NCI-H1694 treated with DMSO at 0.1 percent for 48 hours (cell line): ENCODE data around the gene FSTL4.

Experiments used
- DNase-seq: peaks from one replicate; lab custom pipeline; 2025; lab: John Stamatoyannopoulos, UW

The FSTL4 gene

GRCh38 chr5:133241179-133242092, 370.9 kb downstream of the FSTL4 start:
- no peak for DNase-seq

- DNase-seq: no peak
Observed at GRCh38 chr5:133240425-133241091, 371.8 kb downstream of the FSTL4 start.

GRCh38 chr5:133238426-133239205, 373.7 kb downstream of the FSTL4 start:
- no peak for DNase-seq

GRCh38 chr5:133236976-133237375, 375.4 kb downstream of the FSTL4 start:
- no peak for DNase-seq

- no peak for DNase-seq
Observed at GRCh38 chr5:133236541-133236951, 375.8 kb downstream of the FSTL4 start.

GRCh38 chr5:133235696-133236426, 376.5 kb downstream of the FSTL4 start:
- DNase-seq: no peak

GRCh38 chr5:133234911-133235310, 377.4 kb downstream of the FSTL4 start:
- DNase-seq: no peak

GRCh38 chr5:133234273-133234672, 378.1 kb downstream of the FSTL4 start:
- no peak for DNase-seq

- no peak for DNase-seq
Observed at GRCh38 chr5:133233616-133234015, 378.7 kb downstream of the FSTL4 start.

- DNase-seq: no peak
Observed at GRCh38 chr5:133232911-133233310, 379.4 kb downstream of the FSTL4 start.

GRCh38 chr5:133232435-133232834, 379.9 kb downstream of the FSTL4 start:
- DNase-seq: no peak

GRCh38 chr5:133232011-133232410, 380.3 kb downstream of the FSTL4 start:
- no peak for DNase-seq

GRCh38 chr5:133230823-133231578, 381.3 kb downstream of the FSTL4 start:
- no peak for DNase-seq

- DNase-seq: no peak
Observed at GRCh38 chr5:133229931-133230664, 382.2 kb downstream of the FSTL4 start.

GRCh38 chr5:133228316-133228715, 384.0 kb downstream of the FSTL4 start:
- DNase-seq: no peak

GRCh38 chr5:133227897-133228296, 384.4 kb downstream of the FSTL4 start:
- no peak for DNase-seq

- DNase-seq: no peak
Observed at GRCh38 chr5:133227082-133227481, 385.3 kb downstream of the FSTL4 start.

GRCh38 chr5:133226186-133226585, 386.2 kb downstream of the FSTL4 start:
- DNase-seq: no peak

GRCh38 chr5:133225671-133226152, 386.6 kb downstream of the FSTL4 start:
- no peak for DNase-seq

GRCh38 chr5:133222979-133223378, 389.4 kb downstream of the FSTL4 start:
- DNase-seq: no peak
